ENCODE results near the gene B3GALT6. TPM values are rescaled to one million over a fixed set of nuclear protein-coding genes. Genes with fewer than 3 reads are reported as not detected.

Gene B3GALT6
- total RNA-seq, 1 donor from 2014 or later: 43.2 TPM

DNA sequence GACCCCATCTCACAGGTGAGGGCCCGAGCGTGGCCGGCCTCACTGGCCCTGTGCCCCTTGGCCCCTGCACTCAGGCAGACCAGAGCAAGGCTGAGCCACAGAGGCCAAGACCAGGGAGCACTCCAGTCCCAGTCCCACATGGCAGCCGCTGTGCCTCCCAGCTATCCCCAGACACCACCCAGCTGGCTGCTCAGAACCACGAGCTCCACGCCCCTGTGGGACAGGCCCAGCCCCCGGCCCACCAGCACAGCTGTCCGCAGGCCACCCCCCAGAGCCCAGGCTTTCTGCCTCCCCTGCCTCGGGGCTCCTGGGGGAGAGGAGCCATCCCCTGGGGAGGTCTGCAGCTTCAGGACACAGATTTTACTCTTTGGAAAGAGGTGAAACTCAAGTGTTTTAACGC, 23.6 kb downstream of the B3GALT6 start:
- H3K4me3 Mint-ChIP-seq (ENCODE audit: unreplicated experiment): no peak overlapping the region
- H3K27ac Mint-ChIP-seq (ENCODE audit: unreplicated experiment): no peak overlapping the region
- TF ChIP-seq, protein P1, sequence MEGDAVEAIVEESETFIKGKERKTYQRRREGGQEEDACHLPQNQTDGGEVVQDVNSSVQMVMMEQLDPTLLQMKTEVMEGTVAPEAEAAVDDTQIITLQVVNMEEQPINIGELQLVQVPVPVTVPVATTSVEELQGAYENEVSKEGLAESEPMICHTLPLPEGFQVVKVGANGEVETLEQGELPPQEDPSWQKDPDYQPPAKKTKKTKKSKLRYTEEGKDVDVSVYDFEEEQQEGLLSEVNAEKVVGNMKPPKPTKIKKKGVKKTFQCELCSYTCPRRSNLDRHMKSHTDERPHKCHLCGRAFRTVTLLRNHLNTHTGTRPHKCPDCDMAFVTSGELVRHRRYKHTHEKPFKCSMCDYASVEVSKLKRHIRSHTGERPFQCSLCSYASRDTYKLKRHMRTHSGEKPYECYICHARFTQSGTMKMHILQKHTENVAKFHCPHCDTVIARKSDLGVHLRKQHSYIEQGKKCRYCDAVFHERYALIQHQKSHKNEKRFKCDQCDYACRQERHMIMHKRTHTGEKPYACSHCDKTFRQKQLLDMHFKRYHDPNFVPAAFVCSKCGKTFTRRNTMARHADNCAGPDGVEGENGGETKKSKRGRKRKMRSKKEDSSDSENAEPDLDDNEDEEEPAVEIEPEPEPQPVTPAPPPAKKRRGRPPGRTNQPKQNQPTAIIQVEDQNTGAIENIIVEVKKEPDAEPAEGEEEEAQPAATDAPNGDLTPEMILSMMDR (IDR thresholded peaks at IDR 0.05; ENCODE audit: unreplicated experiment): no peak
- DNase-seq (ENCODE audit: low spot score): no peak
- H3K27me3 Mint-ChIP-seq (ENCODE audit: unreplicated experiment): peaks cover 15% of the 10 kb centered on the region
- H3K36me3 Mint-ChIP-seq (ENCODE audit: low read depth, unreplicated experiment): peaks cover 44% of the 10 kb centered on the region
- no peaks in the 10 kb centered on the region for H3K9me3 Mint-ChIP-seq (ENCODE audit: unreplicated experiment)
- no peaks in the 10 kb centered on the region for H3K4me1 Mint-ChIP-seq (ENCODE audit: unreplicated experiment)

DNA sequence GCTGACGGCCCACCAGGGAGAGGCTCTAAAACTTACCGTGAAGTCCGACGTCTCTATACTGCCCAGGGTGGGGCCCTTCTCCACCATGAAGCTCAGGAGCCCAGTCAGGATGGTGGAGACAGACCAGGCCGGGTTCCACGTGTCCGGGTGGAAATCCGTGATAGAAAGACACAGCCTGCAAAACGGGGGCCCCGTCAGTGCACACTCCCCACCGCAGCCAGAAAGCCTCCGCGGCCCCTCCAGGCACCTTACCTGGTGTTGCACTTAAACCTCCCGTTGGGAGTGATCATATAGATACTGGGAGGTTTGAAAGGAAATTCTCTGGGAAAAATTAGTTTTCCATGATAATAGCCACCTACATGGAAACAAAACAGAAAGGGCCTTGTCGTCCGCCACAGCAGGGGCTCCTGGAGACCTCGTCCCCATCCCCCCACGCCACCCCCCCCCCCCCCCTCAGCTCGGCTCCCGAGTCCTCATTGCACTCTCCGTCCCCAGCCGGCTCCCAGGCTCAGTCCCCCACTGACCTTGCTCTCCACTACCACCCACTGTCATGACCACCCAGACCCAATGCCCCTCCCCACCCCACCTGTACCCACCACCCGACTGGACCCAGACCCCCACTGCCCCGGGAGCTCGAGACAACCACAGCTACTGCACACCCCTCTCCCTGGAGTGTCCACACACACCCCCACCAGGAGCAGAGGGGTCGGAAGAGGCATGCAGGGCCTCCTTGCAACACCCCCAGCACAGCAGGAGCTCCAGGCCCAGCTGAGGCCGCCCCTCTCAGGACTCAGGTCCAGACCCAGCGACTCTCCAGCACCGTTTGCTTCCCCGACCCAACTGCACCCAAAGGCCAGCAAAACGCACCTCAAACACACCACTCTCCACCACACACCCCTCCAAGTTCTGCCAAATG, 25.2 kb downstream of the B3GALT6 start:
- TF ChIP-seq, protein P1 (IDR thresholded peaks at IDR 0.05; ENCODE audit: unreplicated experiment): no peak
- peaks cover 5% of the 10 kb centered on the region for H3K4me1 Mint-ChIP-seq (ENCODE audit: unreplicated experiment)
- H3K27ac Mint-ChIP-seq (ENCODE audit: unreplicated experiment): no peak overlapping the region
- peaks cover 14% of the 10 kb centered on the region for H3K27me3 Mint-ChIP-seq (ENCODE audit: unreplicated experiment)
- H3K4me3 Mint-ChIP-seq (ENCODE audit: unreplicated experiment): no peak overlapping the region
- DNase-seq (ENCODE audit: low spot score): no peak
- H3K9me3 Mint-ChIP-seq (ENCODE audit: unreplicated experiment): no peaks in the 10 kb centered on the region
- peaks cover 51% of the 10 kb centered on the region for H3K36me3 Mint-ChIP-seq (ENCODE audit: low read depth, unreplicated experiment)

DNA sequence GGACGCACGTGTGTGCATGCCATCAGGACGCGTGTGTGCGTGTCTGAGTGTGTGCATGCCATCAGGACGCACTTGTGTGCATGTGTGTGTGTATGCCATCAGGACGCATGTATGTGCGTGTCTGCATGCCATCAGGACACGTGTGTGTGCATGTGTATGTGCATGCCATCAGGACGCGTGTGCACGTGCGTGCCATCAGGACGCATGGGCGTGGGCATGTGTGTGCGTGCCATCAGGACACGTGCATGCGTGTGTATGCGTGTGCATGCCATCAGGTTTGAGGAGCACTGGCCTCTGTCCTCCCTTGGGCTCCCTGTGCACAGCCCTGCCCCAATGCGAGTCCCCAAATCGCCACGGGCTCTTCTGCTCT, 27.1 kb downstream of the B3GALT6 start:
- TF ChIP-seq, protein P1 (IDR thresholded peaks at IDR 0.05; ENCODE audit: unreplicated experiment): no peak
- H3K4me1 Mint-ChIP-seq (ENCODE audit: unreplicated experiment): peaks cover 5% of the 10 kb centered on the region
- peaks cover 11% of the 10 kb centered on the region for H3K27me3 Mint-ChIP-seq (ENCODE audit: unreplicated experiment)
- H3K9me3 Mint-ChIP-seq (ENCODE audit: unreplicated experiment): no peaks in the 10 kb centered on the region
- H3K27ac Mint-ChIP-seq (ENCODE audit: unreplicated experiment): no peak overlapping the region
- no peak for DNase-seq (ENCODE audit: low spot score)
- H3K4me3 Mint-ChIP-seq (ENCODE audit: unreplicated experiment): no peak overlapping the region
- peaks cover 47% of the 10 kb centered on the region for H3K36me3 Mint-ChIP-seq (ENCODE audit: low read depth, unreplicated experiment)

DNA sequence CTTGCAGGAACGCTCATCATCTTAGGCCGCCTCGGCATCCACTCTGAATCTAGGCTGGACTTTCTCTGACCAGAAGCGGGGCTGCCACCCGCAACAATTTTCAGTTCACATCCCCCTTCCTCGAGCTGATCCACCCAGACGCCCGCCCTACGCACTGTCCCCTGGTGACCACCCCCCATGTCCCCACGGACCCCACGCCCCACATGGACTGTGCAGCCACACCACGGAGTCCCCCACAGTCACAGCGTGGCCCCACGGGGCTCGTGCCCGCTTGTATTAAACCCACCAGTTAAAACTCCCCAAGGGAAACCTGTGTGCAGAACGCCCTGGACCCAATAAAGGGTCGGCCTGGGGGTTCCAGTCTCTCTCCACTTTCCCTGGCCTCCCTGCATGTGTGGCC, 27.5 kb downstream of the B3GALT6 start:
- no peak overlapping the region for H3K27ac Mint-ChIP-seq (ENCODE audit: unreplicated experiment)

More for the DNA sequence above, 27.5 kb downstream of the B3GALT6 start:
- H3K9me3 Mint-ChIP-seq (ENCODE audit: unreplicated experiment): no peaks in the 10 kb centered on the region
- no peak for DNase-seq (ENCODE audit: low spot score)
- H3K27me3 Mint-ChIP-seq (ENCODE audit: unreplicated experiment): peaks cover 11% of the 10 kb centered on the region
- H3K4me1 Mint-ChIP-seq (ENCODE audit: unreplicated experiment): peaks cover 5% of the 10 kb centered on the region
- peaks cover 47% of the 10 kb centered on the region for H3K36me3 Mint-ChIP-seq (ENCODE audit: low read depth, unreplicated experiment)
- TF ChIP-seq, protein P1 (IDR thresholded peaks at IDR 0.05; ENCODE audit: unreplicated experiment): no peak
- H3K4me3 Mint-ChIP-seq (ENCODE audit: unreplicated experiment): no peak overlapping the region

All from endothelial cell (in vitro differentiated cells).